HCT116 (cell line): Measurements from ENCODE around the gene GPR176. TPM values are rescaled to one million over a fixed set of nuclear protein-coding genes. Genes with fewer than 3 reads are reported as not detected.

ENCODE experiments used
- ATAC-seq: fragments of 200-7000 bp; cut with Tn5 transposase; 2 replicates; pipeline ENCODE4 v1.9.1; 2020; ENCODE audit warnings: mild to moderate bottlenecking, moderate library complexity
- BruUV-seq: library from RNA; stranded (reverse); fragments of 400-500 nt; replicated peaks from 2 replicates; lab custom pipeline; 2021; lab: Mats Ljungman, UMichigan
- CTCF ChIA-PET: fragments of 300-600 bp; sonication (Branson Sonifier 250); formaldehyde crosslinking; loops from one replicate; lab custom pipeline; 2021; ENCODE audit warnings: antibody characterized with exemption; lab: Charles Lee
- POLR2A ChIA-PET: fragments of 300-600, 350-600 bp; sonication (Branson Sonifier 250); formaldehyde crosslinking; loops from one replicate; lab custom pipeline; 2021; ENCODE audit warnings: antibody characterized with exemption; lab: Charles Lee
- RAD21 ChIA-PET, 2 experiments: fragments of 300-600 bp; sonication (Branson Sonifier 250); formaldehyde crosslinking; loops; one replicate each; lab custom pipeline; 2023; ENCODE audit warnings: low total read pairs in 2 of 2; ENCODE audit not compliant: uncharacterized antibody in 2 of 2, unreplicated experiment in 2 of 2, low non-redundant PET in 1 of 2; lab: Charles Lee
- DNase-seq: peaks from one replicate; pipeline ENCODE4 v3.0.0-alpha.2; 2010; ENCODE audit warnings: low read depth, low spot score
- H2AFZ ChIP-seq: fragments of 200-600 bp; shearing (Covaris generic), sonication (generic); 2 replicates; pipeline ENCODE4 v1.6.1; 2017; ENCODE audit warnings: low read depth, mixed run types, mixed read lengths, antibody characterized with exemption, low read length; ENCODE audit not compliant: poor library complexity, severe bottlenecking
- H3K27ac ChIP-seq: 2 replicates; pipeline ENCODE4 v1.5.1; 2012; ENCODE audit warnings: low read depth, low read length
- H3K27me3 ChIP-seq: fragments of 200-600 bp; sonication (generic); 2 replicates; pipeline ENCODE4 v1.6.1; 2016; ENCODE audit warnings: mixed run types, low read length, mixed read lengths; ENCODE audit not compliant: insufficient read depth
- H3K36me3 ChIP-seq, 2 experiments: fragments of 200-500 bp in 1 of 2; fragments of 200-600 bp in 1 of 2; sonication (Bioruptor generic) in 1 of 2; sonication (generic) in 1 of 2; 2 replicates each; pipeline versions ENCODE4 v1.5.1 to v1.6.1; 2014 to 2016; ENCODE audit warnings: low read length in 2 of 2, inconsistent platforms in 1 of 2, mixed read lengths in 1 of 2, mixed run types in 1 of 2; ENCODE audit not compliant: insufficient read depth in 2 of 2, control insufficient read depth in 1 of 2
- H3K4me1 ChIP-seq, 2 experiments: fragments of 200-600 bp in 1 of 2; sonication (generic) in 1 of 2; 2 replicates each; pipeline versions ENCODE4 v1.5.1 to v1.6.1; 2012 to 2017; ENCODE audit warnings: low read length in 2 of 2, inconsistent platforms in 1 of 2, mild to moderate bottlenecking in 1 of 2, mixed read lengths in 1 of 2, mixed run types in 1 of 2, moderate library complexity in 1 of 2; ENCODE audit not compliant: insufficient read depth in 2 of 2, control insufficient read depth in 1 of 2
- H3K4me2 ChIP-seq: fragments of 200-600 bp; sonication (generic); 2 replicates; pipeline ENCODE4 v1.6.1; 2017; ENCODE audit warnings: mixed run types, low read length, mixed read lengths
- H3K4me3 ChIP-seq, 2 experiments: fragments of 200-600 bp in 1 of 2; sonication (generic) in 1 of 2; replicated peaks in 1 of 2; 2 replicates each; pipeline ENCODE4 v1.5.1; 2011 to 2016; ENCODE audit warnings: low read length in 2 of 2, control low read depth in 1 of 2, low read depth in 1 of 2, mild to moderate bottlenecking in 1 of 2, mixed read lengths in 1 of 2, mixed run types in 1 of 2
- H3K79me2 ChIP-seq: fragments of 200-600 bp; sonication (generic); 2 replicates; pipeline ENCODE4 v1.6.1; 2017; ENCODE audit warnings: mild to moderate bottlenecking, mixed run types, low read length, moderate library complexity, mixed read lengths; ENCODE audit not compliant: insufficient read depth
- H3K9ac ChIP-seq: fragments of 200-600 bp; sonication (generic); 2 replicates; pipeline ENCODE4 v1.6.1; 2016; ENCODE audit warnings: low read length, mixed read lengths
- H3K9me2 ChIP-seq: fragments of 200-600 bp; sonication (generic), shearing (Covaris generic); 2 replicates; pipeline ENCODE4 v1.6.1; 2017; ENCODE audit warnings: mixed run types, mild to moderate bottlenecking, moderate library complexity; ENCODE audit not compliant: insufficient read depth
- H3K9me3 ChIP-seq, 2 experiments: fragments of 200-500 bp in 1 of 2; fragments of 200-600 bp in 1 of 2; sonication (Bioruptor generic) in 1 of 2; sonication (generic) in 1 of 2; 2 replicates each; pipeline ENCODE4 v1.6.1; 2014 to 2017; ENCODE audit warnings: low read length in 2 of 2, mixed read lengths in 2 of 2, inconsistent platforms in 1 of 2, low read depth in 1 of 2, mild to moderate bottlenecking in 1 of 2, mixed run types in 1 of 2, moderate library complexity in 1 of 2; ENCODE audit not compliant: control insufficient read depth in 1 of 2, insufficient read depth in 1 of 2
- H4K20me1 ChIP-seq: fragments of 200-600 bp; sonication (generic), shearing (Covaris generic); 2 replicates; pipeline ENCODE4 v1.6.1; 2017; ENCODE audit warnings: mixed run types, mild to moderate bottlenecking, moderate library complexity; ENCODE audit not compliant: insufficient read depth
- CEBPB ChIP-seq: IDR thresholded peaks from 2 replicates; pipeline ENCODE4 v1.6.1; 2012; ENCODE audit warnings: low read depth
- CTCF ChIP-seq, 3 experiments: fragments of 200-600 bp in 1 of 3; sonication (generic) in 1 of 3; IDR thresholded peaks in 2 of 3; conservative IDR thresholded peaks in 1 of 3; 2 replicates each; pipeline ENCODE4 v1.5.1; 2012 to 2017; ENCODE audit warnings: low read depth in 2 of 3, low read length in 2 of 3, antibody characterized with exemption in 1 of 3, borderline replicate concordance in 1 of 3, control low read depth in 1 of 3, mild to moderate bottlenecking in 1 of 3, mixed read lengths in 1 of 3, mixed run types in 1 of 3, moderate library complexity in 1 of 3; ENCODE audit not compliant: insufficient read depth in 1 of 3
- EGR1 ChIP-seq: IDR thresholded peaks from 2 replicates; pipeline ENCODE4 v1.6.1; 2012; ENCODE audit warnings: low read depth
- FOSL1 ChIP-seq: IDR thresholded peaks from 2 replicates; pipeline ENCODE4 v1.6.1; 2012; ENCODE audit warnings: low read depth
- JUND ChIP-seq: IDR thresholded peaks from 2 replicates; pipeline ENCODE4 v1.6.1; 2012
- MAX ChIP-seq: IDR thresholded peaks from 2 replicates; pipeline ENCODE4 v1.6.1; 2012
- RAD21 ChIP-seq: IDR thresholded peaks from 2 replicates; pipeline ENCODE4 v1.6.1; 2012; ENCODE audit warnings: low read depth, mild to moderate bottlenecking
- SIN3A ChIP-seq: IDR thresholded peaks from 2 replicates; pipeline ENCODE4 v1.6.1; 2012; ENCODE audit warnings: low read depth
- SP1 ChIP-seq: IDR thresholded peaks from 2 replicates; pipeline ENCODE4 v1.6.1; 2012; ENCODE audit warnings: low read depth
- SRF ChIP-seq: IDR thresholded peaks from 2 replicates; pipeline ENCODE4 v1.6.1; 2012; ENCODE audit warnings: low read depth
- TCF7L2 ChIP-seq: IDR thresholded peaks from 2 replicates; pipeline ENCODE4 v1.7.0; 2011; ENCODE audit warnings: borderline replicate concordance, inconsistent platforms; ENCODE audit not compliant: insufficient read depth, insufficient read length; ENCODE audit errors: extremely low read depth
- YY1 ChIP-seq: IDR thresholded peaks from 2 replicates; pipeline ENCODE4 v1.6.1; 2011; ENCODE audit warnings: low read length, low read depth, moderate library complexity, mild to moderate bottlenecking; ENCODE audit not compliant: insufficient replicate concordance; ENCODE audit errors: extremely low read depth
- ZBTB33 ChIP-seq: IDR thresholded peaks from 2 replicates; pipeline ENCODE4 v1.6.1; 2011; ENCODE audit warnings: mild to moderate bottlenecking, low read length, moderate library complexity; ENCODE audit not compliant: insufficient replicate concordance; ENCODE audit errors: extremely low read depth
- ZNF274 ChIP-seq: fragments of 200-500 bp; sonication (Bioruptor generic); IDR thresholded peaks from 2 replicates; pipeline ENCODE4 v1.6.1; 2014; ENCODE audit warnings: mild to moderate bottlenecking, low read depth, low read length, inconsistent platforms
- intact Hi-C: fragments of 100-400 bp; cut with micrococcal nuclease; formaldehyde crosslinking; loops from 2 replicates; pipeline ENCODE4 v1.10.0; 2022
- total RNA-seq: library from RNA; stranded (reverse); gene quantifications from one replicate; pipeline ENCODE4 v1.2.1, GENCODE V29; 2021; ENCODE audit not compliant: unreplicated experiment

Gene GPR176
- total RNA-seq, 1 experiment from 2014 or later: 1.7 TPM

DNA sequence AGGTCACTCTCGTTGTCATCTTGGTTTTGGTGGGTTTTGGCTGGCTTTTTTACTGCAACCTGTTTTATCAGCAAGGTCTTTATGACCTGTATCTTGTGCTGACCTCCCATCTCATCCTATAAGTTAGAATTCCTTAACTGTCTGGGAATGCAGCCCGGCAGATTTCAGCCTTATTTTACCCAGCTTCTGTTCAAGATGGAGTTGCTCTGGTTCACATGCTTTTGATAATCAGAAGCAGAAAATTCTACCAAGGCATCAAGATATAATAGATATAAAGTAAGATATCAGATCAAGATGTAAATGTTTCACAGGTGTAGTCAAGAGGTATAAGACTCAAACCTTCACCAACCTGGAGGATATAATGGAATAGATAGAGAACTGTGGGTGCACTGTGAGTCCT, 16.0 kb downstream of the GPR176 start:
- RAD21 ChIA-PET: no interaction called here
- Histone ChIP-seq H4K20me1 (no peaks in the 10 kb centered on the region), H3K27ac (no peak overlapping the region), H2AFZ (no peak overlapping the region), H3K79me2 (no peaks in the 10 kb centered on the region), H3K9ac (no peak overlapping the region), H3K9me3 (no peaks in the 10 kb centered on the region), H3K9me2 (no peaks in the 10 kb centered on the region), H3K4me1 (no peaks in the 10 kb centered on the region), H3K4me2 (no peak overlapping the region), H3K27me3 (no peaks in the 10 kb centered on the region), H3K36me3 (no peaks in the 10 kb centered on the region), H3K4me3 (no peak overlapping the region)
- BruUV-seq: no TSS peak
- intact Hi-C loops: no loop called here
- POLR2A ChIA-PET: no interaction called here
- TF ChIP-seq ZBTB33: no peak
- no peak for TF ChIP-seq CTCF (IDR thresholded peaks at IDR 0.05 in 2 of 3, conservative IDR thresholded peaks at IDR 0.05 in 1 of 3; ENCODE audit: borderline replicate concordance in 1 of 3, insufficient read depth in 1 of 3, low read depth in 2 of 3, low read length in 2 of 3)
- TF ChIP-seq EGR1: no peak
- TF ChIP-seq SIN3A: no peak
- no peak for TF ChIP-seq TCF7L2
- CTCF ChIA-PET: no interaction called here
- DNase-seq (no peak), ATAC-seq (no peak)

- no peak for DNase-seq
- intact Hi-C loops: no loop called here
- Histone ChIP-seq H3K9me3 (no peaks in the 10 kb centered on the region), H3K36me3 (no peaks in the 10 kb centered on the region), H3K4me2 (no peak overlapping the region), H3K4me1 (no peaks in the 10 kb centered on the region), H3K4me3 (no peak overlapping the region), H3K27ac (no peak overlapping the region), H3K9ac (no peak overlapping the region), H3K27me3 (no peaks in the 10 kb centered on the region), H3K9me2 (no peaks in the 10 kb centered on the region), H2AFZ (no peak overlapping the region), H3K79me2 (no peaks in the 10 kb centered on the region), H4K20me1 (no peaks in the 10 kb centered on the region)
- no peak for ATAC-seq
- ChIA-PET POLR2A (no interaction called here), RAD21 (no interaction called here), CTCF (no interaction called here)
- no TSS peak for BruUV-seq
- TF ChIP-seq SRF (no peak), FOSL1 (no peak), MAX (no peak), EGR1 (no peak), JUND (no peak), CEBPB (no peak), SP1 (no peak), ZNF274 (no peak), ZBTB33 (no peak), YY1 (no peak), RAD21 (no peak)
These were observed 21.7 kb downstream of the GPR176 start for GRCh38 chr15:39898317-39898716.
